ENCODE results near the gene CDKAL1. TPM values are rescaled to one million over a fixed set of nuclear protein-coding genes. Genes with fewer than 3 reads are reported as not detected.

Gene CDKAL1
- total and polyA plus RNA-seq, 9 of the 15 experiments (the other 6 are each of a cell fraction or from before 2014, with no cell fraction given), result 11.2 to 36.3 (median 20.1) TPM

DNA sequence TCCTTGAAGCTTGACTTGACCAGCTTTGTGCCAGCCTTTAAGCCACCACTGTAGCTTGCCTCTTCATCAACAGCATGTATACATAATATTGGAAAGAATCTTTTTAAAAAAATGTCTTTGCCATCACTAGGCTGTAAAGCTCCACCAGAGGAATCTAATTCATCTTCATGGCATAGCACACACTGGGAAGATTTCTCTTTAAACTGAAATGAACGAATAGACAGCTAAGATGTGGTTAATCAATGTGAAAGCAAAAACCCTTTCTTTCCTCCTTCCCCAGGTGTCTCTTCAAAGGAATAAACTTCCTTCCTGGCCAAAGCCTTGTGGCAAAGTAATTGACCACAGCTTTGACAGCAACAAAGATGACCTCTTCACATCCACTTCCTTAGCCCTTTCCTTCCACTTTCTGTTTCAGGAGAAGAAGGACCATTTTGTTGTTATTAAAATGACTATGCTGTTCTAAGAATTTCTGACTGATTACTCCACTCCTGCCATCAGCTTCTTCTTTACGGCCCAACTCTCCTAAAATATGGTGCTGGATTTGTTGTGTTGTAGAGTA, 630.6 kb downstream of the CDKAL1 start (continued):
- TF ChIP-seq ZBTB1 (CRISPR knock-in tag; IDR thresholded peaks at IDR 0.05; ENCODE audit: borderline replicate concordance, low read depth), result no peak
- no peak for TF ChIP-seq ZNF77 (CRISPR knock-in tag; IDR thresholded peaks at IDR 0.05)
- no peak for TF ChIP-seq U2AF1 (optimal IDR thresholded peaks at IDR 0.05; ENCODE audit: low read depth, low read length)

DNA sequence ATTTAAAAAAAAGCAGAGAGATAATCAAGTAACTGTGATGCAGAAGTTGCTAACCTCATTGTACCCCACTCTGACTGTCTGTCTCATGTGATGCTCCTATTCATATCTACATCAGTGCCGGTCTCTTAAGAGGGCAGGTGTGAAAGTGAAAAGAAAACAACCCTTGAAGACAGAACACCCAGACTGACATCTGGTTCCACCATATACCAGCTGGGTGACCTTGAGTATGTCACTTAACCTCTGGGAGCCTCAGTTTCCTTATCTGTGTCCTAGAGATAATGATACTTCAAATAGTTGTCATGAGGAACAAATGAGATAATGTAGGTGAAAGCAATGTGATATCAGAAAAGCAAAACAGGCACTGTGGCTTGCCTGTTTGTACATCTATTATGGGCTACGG, 632.5 kb downstream of the CDKAL1 start:
- no peak overlapping the region for H3K9ac ChIP-seq (ENCODE audit: insufficient read depth in 1 of 2, low read depth in 2 of 2, low read length in 2 of 2)
- no TSS peak for BruUV-seq (replicated peaks)
- no peak overlapping the region for H3K4me3 ChIP-seq
- in situ Hi-C loops (cut with MboI) (no loop called here), intact Hi-C loops (cut with micrococcal nuclease) (no loop called here)
- FAIRE-seq, result no peak
- DNase-seq (ENCODE audit: extremely low read depth in 1 of 4, low spot score in 3 of 4), result no peak
- no peaks in the 10 kb centered on the region for H3K36me3 ChIP-seq (ENCODE audit: control insufficient read depth, insufficient read depth, low read length)
- no peaks in the 10 kb centered on the region for H3K9me1 ChIP-seq (ENCODE audit: control insufficient read depth, insufficient read depth, low read length)
- no peak for ATAC-seq
- ChIA-PET POLR2A (no interaction called here), CTCF (ENCODE audit: low intra/inter-chr PET ratio) (no interaction called here)
- H2AFZ ChIP-seq (ENCODE audit: low read depth, low read length), result no peak overlapping the region
- H3K27ac ChIP-seq (ENCODE audit: extremely low read depth, low read depth, low read length), result no peak overlapping the region
- H4K20me1 ChIP-seq (replicated peaks; ENCODE audit: control insufficient read depth, insufficient read depth, low read length), result peaks cover 6% of the 10 kb centered on the region
- H3K4me2 ChIP-seq (ENCODE audit: insufficient read depth, low read length), result no peak overlapping the region
- H3K4me1 ChIP-seq (replicated peaks in 1 of 2; ENCODE audit: control insufficient read depth in 2 of 2, insufficient read depth in 2 of 2, low read length in 2 of 2), result peaks cover 0 to 7% of the 10 kb centered on the region in 2 experiments; a peak in 3 of 5 replicates
- H3K9me3 ChIP-seq (replicated peaks; ENCODE audit: control insufficient read depth, insufficient read depth, low read depth, low read length), result no peaks in the 10 kb centered on the region
- no peaks in the 10 kb centered on the region for H3K79me2 ChIP-seq (ENCODE audit: control insufficient read depth, insufficient read depth, low read length)
- WGBS (ENCODE audit: insufficient coverage, low coverage, missing lambda C conversion rate), result 29% methylated on average over 2 of the region's 2 CpGs
- TF ChIP-seq ZNF436 (CRISPR knock-in tag; IDR thresholded peaks at IDR 0.05) (no peak), CBFA2T2 (conservative IDR thresholded peaks at IDR 0.05) (peak; percentile 46; the same call in 1 of the 2 replicates), CBFA2T3 (IDR thresholded peaks at IDR 0.05) (peak; percentile 62), ETS2 (tag; IDR thresholded peaks at IDR 0.05; ENCODE audit: borderline replicate concordance, poor library complexity, severe bottlenecking) (no peak)
- TF ChIP-seq, protein P1, sequence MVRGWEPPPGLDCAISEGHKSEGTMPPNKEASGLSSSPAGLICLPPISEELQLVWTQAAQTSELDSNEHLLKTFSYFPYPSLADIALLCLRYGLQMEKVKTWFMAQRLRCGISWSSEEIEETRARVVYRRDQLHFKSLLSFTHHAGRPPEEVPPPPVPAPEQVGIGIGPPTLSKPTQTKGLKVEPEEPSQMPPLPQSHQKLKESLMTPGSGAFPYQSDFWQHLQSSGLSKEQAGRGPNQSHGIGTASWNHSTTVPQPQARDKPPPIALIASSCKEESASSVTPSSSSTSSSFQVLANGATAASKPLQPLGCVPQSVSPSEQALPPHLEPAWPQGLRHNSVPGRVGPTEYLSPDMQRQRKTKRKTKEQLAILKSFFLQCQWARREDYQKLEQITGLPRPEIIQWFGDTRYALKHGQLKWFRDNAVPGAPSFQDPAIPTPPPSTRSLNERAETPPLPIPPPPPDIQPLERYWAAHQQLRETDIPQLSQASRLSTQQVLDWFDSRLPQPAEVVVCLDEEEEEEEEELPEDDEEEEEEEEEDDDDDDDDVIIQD (CRISPR knock-in tag; IDR thresholded peaks at IDR 0.05), result no peak
- no peaks in the 10 kb centered on the region for H3K27me3 ChIP-seq (ENCODE audit: control insufficient read depth in 2 of 2, insufficient read depth in 2 of 2, low read length in 2 of 2)

All from K562 (cell line).